ENCODE measurements around the gene GCLM. TPM values are rescaled to one million over a fixed set of nuclear protein-coding genes. Genes with fewer than 3 reads are reported as not detected.

Gene GCLM
- total RNA-seq, 1 experiment from 2014 or later = 28.9 TPM

- Histone ChIP-seq H2AFZ (ENCODE audit: low read depth, low read length, poor library complexity, severe bottlenecking) (no peak overlapping the region), H3K9me2 (ENCODE audit: insufficient read depth) (no peaks in the 10 kb centered on the region), H3K9ac (ENCODE audit: low read length) (no peak overlapping the region), H3K79me2 (ENCODE audit: insufficient read depth, low read length) (peaks cover 65% of the 10 kb centered on the region), H3K9me3 (ENCODE audit: control insufficient read depth in 1 of 2, insufficient read depth in 1 of 2, low read depth in 1 of 2, low read length in 2 of 2) (no peaks in the 10 kb centered on the region), H3K27me3 (ENCODE audit: insufficient read depth, low read length) (no peaks in the 10 kb centered on the region), H4K20me1 (ENCODE audit: insufficient read depth) (no peaks in the 10 kb centered on the region), H3K4me3 (replicated peaks in 1 of 2; ENCODE audit: low read depth in 1 of 2, low read length in 2 of 2) (no peak overlapping the region), H3K27ac (ENCODE audit: low read depth, low read length) (no peak overlapping the region), H3K4me1 (ENCODE audit: control insufficient read depth in 1 of 2, insufficient read depth in 2 of 2, low read length in 2 of 2) (peaks cover 7 to 34% of the 10 kb centered on the region in 2 experiments; a peak in 3 of 4 replicates), H3K36me3 (ENCODE audit: control insufficient read depth in 1 of 2, insufficient read depth in 2 of 2, low read length in 2 of 2) (no peaks in the 10 kb centered on the region), H3K4me2 (ENCODE audit: low read length) (no peak overlapping the region)
- no peak for DNase-seq (ENCODE audit: low read depth, low spot score)
- TF ChIP-seq MAX (IDR thresholded peaks at IDR 0.05) (no peak), POLR2A (IDR thresholded peaks at IDR 0.05; ENCODE audit: borderline replicate concordance, extremely low read depth, insufficient read depth, insufficient read length) (no peak), JUND (IDR thresholded peaks at IDR 0.05) (no peak), CBX3 (IDR thresholded peaks at IDR 0.05; ENCODE audit: low read depth) (no peak), RAD21 (IDR thresholded peaks at IDR 0.05; ENCODE audit: low read depth) (no peak), ELF1 (IDR thresholded peaks at IDR 0.05; ENCODE audit: borderline replicate concordance, low read depth) (no peak), ZNF274 (IDR thresholded peaks at IDR 0.05; ENCODE audit: low read depth, low read length) (no peak), SRF (IDR thresholded peaks at IDR 0.05; ENCODE audit: low read depth) (no peak), EZH2phosphoT487 (IDR thresholded peaks at IDR 0.05; ENCODE audit: borderline replicate concordance) (no peak), ATF3 (IDR thresholded peaks at IDR 0.05) (no peak), TCF7L2 (IDR thresholded peaks at IDR 0.05; ENCODE audit: borderline replicate concordance, extremely low read depth, insufficient read depth, insufficient read length) (no peak), ZFX (IDR thresholded peaks at IDR 0.05) (no peak), FOSL1 (IDR thresholded peaks at IDR 0.05; ENCODE audit: low read depth) (no peak)
- POLR2A ChIA-PET = no interaction called here
- CTCF ChIA-PET = no interaction called here
- RAD21 ChIA-PET (ENCODE audit: low non-redundant PET in 1 of 2, low total read pairs in 2 of 2, uncharacterized antibody in 2 of 2, unreplicated experiment in 2 of 2) = no interaction called here
- ATAC-seq = no peak
- BruUV-seq (replicated peaks) = no TSS peak
- intact Hi-C loops (cut with micrococcal nuclease) = loop anchor here (5.0 to 10.0 kb wide), 2 partner anchors 331 to 428 kb away; partner anchors contain the start of gene ARHGAP29
These were observed 2.8 kb downstream of the GCLM start for GRCh38 chr1:93906480-93906879.

GRCh38 chr1:93905734-93906133 is 3.5 kb downstream of the GCLM start:
- H3K4me3 ChIP-seq (replicated peaks in 1 of 2; ENCODE audit: low read depth in 1 of 2, low read length in 2 of 2) = no peak overlapping the region
- H2AFZ ChIP-seq (ENCODE audit: low read depth, low read length, poor library complexity, severe bottlenecking) = no peak overlapping the region
- ATAC-seq = no peak
- peaks cover 73% of the 10 kb centered on the region for H3K79me2 ChIP-seq (ENCODE audit: insufficient read depth, low read length)
- H4K20me1 ChIP-seq (ENCODE audit: insufficient read depth) = no peaks in the 10 kb centered on the region
- intact Hi-C loops (cut with micrococcal nuclease) = loop anchor here (5.0 to 10.0 kb wide), 2 partner anchors 332 to 429 kb away; partner anchors contain the start of gene ARHGAP29
- no peak for TF ChIP-seq POLR2A (IDR thresholded peaks at IDR 0.05; ENCODE audit: borderline replicate concordance, extremely low read depth, insufficient read depth, insufficient read length)
- TF ChIP-seq ZBTB33 (IDR thresholded peaks at IDR 0.05; ENCODE audit: extremely low read depth, insufficient replicate concordance, low read length) = no peak
- no peak for TF ChIP-seq REST (IDR thresholded peaks at IDR 0.05; ENCODE audit: low read depth)
- TF ChIP-seq CEBPB (IDR thresholded peaks at IDR 0.05; ENCODE audit: low read depth) = no peak
- TF ChIP-seq JUND (IDR thresholded peaks at IDR 0.05) = no peak
- no peak overlapping the region for H3K4me2 ChIP-seq (ENCODE audit: low read length)
- peaks cover 0 to 6% of the 10 kb centered on the region in 2 experiments; a peak in 1 of 4 replicates for H3K36me3 ChIP-seq (ENCODE audit: control insufficient read depth in 1 of 2, insufficient read depth in 2 of 2, low read length in 2 of 2)
- ChIA-PET POLR2A (no interaction called here), CTCF (no interaction called here), RAD21 (ENCODE audit: low non-redundant PET in 1 of 2, low total read pairs in 2 of 2, uncharacterized antibody in 2 of 2, unreplicated experiment in 2 of 2) (no interaction called here)
- H3K27me3 ChIP-seq (ENCODE audit: insufficient read depth, low read length) = no peaks in the 10 kb centered on the region
- H3K9me3 ChIP-seq (ENCODE audit: control insufficient read depth in 1 of 2, insufficient read depth in 1 of 2, low read depth in 1 of 2, low read length in 2 of 2) = no peaks in the 10 kb centered on the region
- DNase-seq (ENCODE audit: low read depth, low spot score) = no peak
- H3K9ac ChIP-seq (ENCODE audit: low read length) = no peak overlapping the region
- peaks cover 7 to 34% of the 10 kb centered on the region in 2 experiments; a peak in 3 of 4 replicates for H3K4me1 ChIP-seq (ENCODE audit: control insufficient read depth in 1 of 2, insufficient read depth in 2 of 2, low read length in 2 of 2)
- H3K9me2 ChIP-seq (ENCODE audit: insufficient read depth) = no peaks in the 10 kb centered on the region
- H3K27ac ChIP-seq (ENCODE audit: low read depth, low read length) = no peak overlapping the region
- BruUV-seq (replicated peaks) = no TSS peak

All from HCT116 (cell line).